GM23338 (cell line): Measurements from ENCODE around the gene TTLL5. TPM values are rescaled to one million over a fixed set of nuclear protein-coding genes. Genes with fewer than 3 reads are reported as not detected.

ENCODE experiments used
- ATAC-seq: fragments of 200-7000 bp; cut with Tn5 transposase; 3 replicates; pipeline ENCODE4 v1.9.1; 2020
- DNase-seq: peaks from one replicate; pipeline ENCODE4 v3.0.0-alpha.2; 2015; ENCODE audit warnings: low spot score
- H2AFZ ChIP-seq: fragments of 200-600 bp; sonication (generic); 2 replicates; pipeline ENCODE4 v1.8.0; 2016; ENCODE audit warnings: antibody characterized with exemption, mild to moderate bottlenecking, moderate library complexity
- H3F3A ChIP-seq: fragments of 200-600 bp; sonication (generic); replicated peaks from 2 replicates; pipeline ENCODE4 v1.8.0; 2017; ENCODE audit warnings: antibody characterized with exemption, mixed run types, low read depth
- H3K27ac ChIP-seq: fragments of 200-600 bp; sonication (generic); 2 replicates; pipeline ENCODE4 v1.6.1; 2016; ENCODE audit warnings: low read depth
- H3K27me3 ChIP-seq: fragments of 200-600 bp; sonication (generic); 2 replicates; pipeline ENCODE4 v1.8.0; 2016; ENCODE audit warnings: mild to moderate bottlenecking, mixed run types, moderate library complexity; ENCODE audit not compliant: insufficient read depth
- H3K36me3 ChIP-seq: fragments of 200-600 bp; sonication (generic); 2 replicates; pipeline ENCODE4 v1.8.0; 2016; ENCODE audit warnings: mild to moderate bottlenecking; ENCODE audit not compliant: insufficient read depth
- H3K4me1 ChIP-seq: fragments of 200-600 bp; sonication (generic); 2 replicates; pipeline ENCODE4 v1.8.0; 2016; ENCODE audit warnings: mild to moderate bottlenecking, moderate library complexity; ENCODE audit not compliant: insufficient read depth
- H3K4me2 ChIP-seq: fragments of 200-600 bp; sonication (generic); 2 replicates; pipeline ENCODE4 v1.7.1; 2017; ENCODE audit warnings: mixed run types
- H3K4me3 ChIP-seq: fragments of 200-600 bp; sonication (generic); 2 replicates; pipeline ENCODE4 v1.6.1; 2016; ENCODE audit warnings: mixed run types
- H3K79me2 ChIP-seq: fragments of 200-600 bp; sonication (generic); replicated peaks from 2 replicates; pipeline ENCODE4 v1.8.0; 2017; ENCODE audit warnings: mild to moderate bottlenecking; ENCODE audit not compliant: insufficient read depth
- H3K9me2 ChIP-seq: fragments of 200-600 bp; sonication (generic); 2 replicates; pipeline ENCODE4 v1.8.0; 2017; ENCODE audit not compliant: insufficient read depth
- H4K20me1 ChIP-seq: fragments of 200-600 bp; sonication (generic); replicated peaks from 2 replicates; pipeline ENCODE4 v1.8.0; 2017; ENCODE audit warnings: mild to moderate bottlenecking; ENCODE audit not compliant: insufficient read depth
- H3K27ac Mint-ChIP-seq: 2 replicates; pipeline ENCODE4 v1.8.0; 2020; ENCODE audit warnings: inconsistent platforms, mild to moderate bottlenecking, moderate library complexity, mixed read lengths
- H3K27me3 Mint-ChIP-seq: 3 replicates; pipeline ENCODE4 v1.8.0; 2022; ENCODE audit warnings: low read depth, mild to moderate bottlenecking, moderate library complexity, mixed read lengths, inconsistent platforms; ENCODE audit not compliant: insufficient read depth, poor library complexity
- H3K36me3 Mint-ChIP-seq: 3 replicates; pipeline ENCODE4 v1.8.0; 2021; ENCODE audit warnings: low read depth, mild to moderate bottlenecking, inconsistent platforms, moderate library complexity, mixed read lengths
- H3K4me1 Mint-ChIP-seq: 3 replicates; pipeline ENCODE4 v1.8.0; 2020; ENCODE audit warnings: mild to moderate bottlenecking, inconsistent platforms, mixed read lengths
- H3K4me3 Mint-ChIP-seq: 3 replicates; pipeline ENCODE4 v1.8.0; 2021; ENCODE audit warnings: moderate library complexity, mild to moderate bottlenecking, inconsistent platforms, mixed read lengths
- H3K9me3 Mint-ChIP-seq: 3 replicates; pipeline ENCODE4 v1.8.0; 2020; ENCODE audit warnings: moderate library complexity, mild to moderate bottlenecking, inconsistent platforms, mixed read lengths
- CREB1 ChIP-seq: fragments of 250-450 bp; sonication (Bioruptor Pico); IDR thresholded peaks from 2 replicates; pipeline ENCODE4 v1.5.0; 2020; ENCODE audit warnings: low read depth, mild to moderate bottlenecking, moderate library complexity
- EZH2 ChIP-seq: fragments of 200-600 bp; sonication (generic); IDR thresholded peaks from one replicate; pipeline ENCODE4 v1.8.0; 2017; ENCODE audit warnings: antibody characterized with exemption, mild to moderate bottlenecking, low read depth; ENCODE audit not compliant: unreplicated experiment
- EZH2phosphoT487 ChIP-seq: fragments of 200-600 bp; sonication (generic); IDR thresholded peaks from one replicate; pipeline ENCODE4 v1.8.1; 2018; ENCODE audit warnings: antibody characterized with exemption; ENCODE audit not compliant: unreplicated experiment
- JUNB ChIP-seq: IDR thresholded peaks from one replicate; pipeline ENCODE4 v1.6.1; 2016; ENCODE audit warnings: antibody characterized with exemption; ENCODE audit not compliant: unreplicated experiment
- NANOG ChIP-seq: IDR thresholded peaks from 2 replicates; pipeline ENCODE4 v1.6.1; 2016; ENCODE audit warnings: antibody characterized with exemption, borderline replicate concordance
- POLR2AphosphoS5 ChIP-seq: IDR thresholded peaks from 2 replicates; pipeline ENCODE4 v1.6.1; 2016; ENCODE audit warnings: antibody characterized with exemption, low read depth
- STAT1 ChIP-seq: IDR thresholded peaks from one replicate; pipeline ENCODE4 v1.6.1; 2016; ENCODE audit warnings: antibody characterized with exemption; ENCODE audit not compliant: unreplicated experiment
- ZNF114 ChIP-seq: fragments of 250-450 bp; sonication (Bioruptor Pico); IDR thresholded peaks from 2 replicates; pipeline ENCODE4 v1.5.0; 2020; ENCODE audit warnings: mild to moderate bottlenecking, moderate library complexity
- ZNF331 ChIP-seq: fragments of 250-450 bp; sonication (Bioruptor Pico); IDR thresholded peaks from 2 replicates; pipeline ENCODE4 v1.5.0; 2020; ENCODE audit warnings: low read depth, mild to moderate bottlenecking, moderate library complexity
- polyA plus RNA-seq: library from polyadenylated mRNA; unstranded; fragments of >200 nt; fragmentation: Nextera tagmentation; extraction: Ambion mirVana; gene quantifications from 2 replicates; pipeline ENCODE4 v1.2.1, GENCODE V29; 2016
- total RNA-seq: library from RNA; depleted of rRNA; stranded (reverse); fragments of >200 nt; shearing (Covaris generic); gene quantifications from 2 replicates; pipeline ENCODE4 v1.2.3, GENCODE V29; 2014
- TF ChIP-seq, protein P1 (sequence below): fragments of 250-450 bp; sonication (Bioruptor Pico); IDR thresholded peaks from 2 replicates; pipeline ENCODE4 v1.5.0; 2020; ENCODE audit warnings: mild to moderate bottlenecking, moderate library complexity
- TF ChIP-seq, protein P2 (sequence below): IDR thresholded peaks from 2 replicates; pipeline ENCODE4 v1.6.1; 2016; ENCODE audit warnings: antibody characterized with exemption
- TF ChIP-seq, protein P3 (sequence below), 2 experiments: fragments of 200-600 bp in 1 of 2; sonication (generic) in 1 of 2; conservative IDR thresholded peaks; 2 replicates each; pipeline versions ENCODE4 v1.5.1 to v1.6.1; 2016 to 2017; ENCODE audit warnings: antibody characterized with exemption in 2 of 2, low read depth in 2 of 2, mild to moderate bottlenecking in 2 of 2, moderate library complexity in 1 of 2
- TF ChIP-seq, protein P4 (sequence below): IDR thresholded peaks from one replicate; pipeline ENCODE4 v1.6.1; 2018; ENCODE audit warnings: antibody characterized with exemption; ENCODE audit not compliant: unreplicated experiment

Gene TTLL5
- total and polyA plus RNA-seq, 2 experiments from 2014 or later: 33.5 to 35.4 TPM

DNA sequence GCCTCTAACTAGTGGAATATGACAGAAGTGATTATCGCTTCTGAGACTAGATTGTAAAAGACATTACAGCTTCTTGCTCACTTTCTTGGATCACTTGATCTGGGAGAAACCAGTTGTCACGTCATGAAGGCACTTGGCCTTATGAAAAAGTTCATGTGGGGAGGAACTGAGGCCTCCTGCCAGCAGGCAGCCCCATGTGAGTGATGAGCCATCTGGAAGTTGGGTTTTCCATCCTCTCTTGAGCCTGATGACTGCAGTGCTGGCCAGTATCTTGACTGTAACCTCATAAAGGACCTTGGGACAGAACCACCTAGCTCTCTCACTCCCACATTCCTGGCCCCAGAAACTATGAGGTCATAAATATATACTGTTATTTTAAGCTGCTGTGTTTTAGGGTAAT lies 28.0 kb downstream of the TTLL5 start:
- Histone ChIP-seq H3K9me2 (peaks cover 5% of the 10 kb centered on the region; the same call in 1 of the 2 replicates), H3K4me3 (no peak overlapping the region), H3F3A (no peaks in the 10 kb centered on the region), H3K27me3 (no peaks in the 10 kb centered on the region), H4K20me1 (peaks cover 3% of the 10 kb centered on the region; the same call in 1 of the 2 replicates), H3K36me3 (peaks cover 19% of the 10 kb centered on the region; the same call in 1 of the 2 replicates), H3K4me2 (no peak overlapping the region), H3K27ac (no peak overlapping the region), H2AFZ (no peak overlapping the region), H3K79me2 (no peaks in the 10 kb centered on the region), H3K4me1 (no peaks in the 10 kb centered on the region)
- no peak for ATAC-seq
- Mint-ChIP-seq H3K27me3 (no peaks in the 10 kb centered on the region), H3K4me1 (no peaks in the 10 kb centered on the region), H3K27ac (no peak overlapping the region), H3K36me3 (peaks cover 42% of the 10 kb centered on the region), H3K9me3 (peaks cover 2% of the 10 kb centered on the region; the same call in 1 of the 3 replicates), H3K4me3 (no peak overlapping the region)
- no peak for DNase-seq
- TF ChIP-seq EZH2 (no peak), POLR2AphosphoS5 (no peak), STAT1 (no peak), NANOG (no peak), EZH2phosphoT487 (no peak), ZNF331 (CRISPR knock-in tag) (no peak), ZNF114 (CRISPR knock-in tag) (no peak), CREB1 (CRISPR knock-in tag) (no peak), JUNB (no peak)
- TF ChIP-seq, protein P1, sequence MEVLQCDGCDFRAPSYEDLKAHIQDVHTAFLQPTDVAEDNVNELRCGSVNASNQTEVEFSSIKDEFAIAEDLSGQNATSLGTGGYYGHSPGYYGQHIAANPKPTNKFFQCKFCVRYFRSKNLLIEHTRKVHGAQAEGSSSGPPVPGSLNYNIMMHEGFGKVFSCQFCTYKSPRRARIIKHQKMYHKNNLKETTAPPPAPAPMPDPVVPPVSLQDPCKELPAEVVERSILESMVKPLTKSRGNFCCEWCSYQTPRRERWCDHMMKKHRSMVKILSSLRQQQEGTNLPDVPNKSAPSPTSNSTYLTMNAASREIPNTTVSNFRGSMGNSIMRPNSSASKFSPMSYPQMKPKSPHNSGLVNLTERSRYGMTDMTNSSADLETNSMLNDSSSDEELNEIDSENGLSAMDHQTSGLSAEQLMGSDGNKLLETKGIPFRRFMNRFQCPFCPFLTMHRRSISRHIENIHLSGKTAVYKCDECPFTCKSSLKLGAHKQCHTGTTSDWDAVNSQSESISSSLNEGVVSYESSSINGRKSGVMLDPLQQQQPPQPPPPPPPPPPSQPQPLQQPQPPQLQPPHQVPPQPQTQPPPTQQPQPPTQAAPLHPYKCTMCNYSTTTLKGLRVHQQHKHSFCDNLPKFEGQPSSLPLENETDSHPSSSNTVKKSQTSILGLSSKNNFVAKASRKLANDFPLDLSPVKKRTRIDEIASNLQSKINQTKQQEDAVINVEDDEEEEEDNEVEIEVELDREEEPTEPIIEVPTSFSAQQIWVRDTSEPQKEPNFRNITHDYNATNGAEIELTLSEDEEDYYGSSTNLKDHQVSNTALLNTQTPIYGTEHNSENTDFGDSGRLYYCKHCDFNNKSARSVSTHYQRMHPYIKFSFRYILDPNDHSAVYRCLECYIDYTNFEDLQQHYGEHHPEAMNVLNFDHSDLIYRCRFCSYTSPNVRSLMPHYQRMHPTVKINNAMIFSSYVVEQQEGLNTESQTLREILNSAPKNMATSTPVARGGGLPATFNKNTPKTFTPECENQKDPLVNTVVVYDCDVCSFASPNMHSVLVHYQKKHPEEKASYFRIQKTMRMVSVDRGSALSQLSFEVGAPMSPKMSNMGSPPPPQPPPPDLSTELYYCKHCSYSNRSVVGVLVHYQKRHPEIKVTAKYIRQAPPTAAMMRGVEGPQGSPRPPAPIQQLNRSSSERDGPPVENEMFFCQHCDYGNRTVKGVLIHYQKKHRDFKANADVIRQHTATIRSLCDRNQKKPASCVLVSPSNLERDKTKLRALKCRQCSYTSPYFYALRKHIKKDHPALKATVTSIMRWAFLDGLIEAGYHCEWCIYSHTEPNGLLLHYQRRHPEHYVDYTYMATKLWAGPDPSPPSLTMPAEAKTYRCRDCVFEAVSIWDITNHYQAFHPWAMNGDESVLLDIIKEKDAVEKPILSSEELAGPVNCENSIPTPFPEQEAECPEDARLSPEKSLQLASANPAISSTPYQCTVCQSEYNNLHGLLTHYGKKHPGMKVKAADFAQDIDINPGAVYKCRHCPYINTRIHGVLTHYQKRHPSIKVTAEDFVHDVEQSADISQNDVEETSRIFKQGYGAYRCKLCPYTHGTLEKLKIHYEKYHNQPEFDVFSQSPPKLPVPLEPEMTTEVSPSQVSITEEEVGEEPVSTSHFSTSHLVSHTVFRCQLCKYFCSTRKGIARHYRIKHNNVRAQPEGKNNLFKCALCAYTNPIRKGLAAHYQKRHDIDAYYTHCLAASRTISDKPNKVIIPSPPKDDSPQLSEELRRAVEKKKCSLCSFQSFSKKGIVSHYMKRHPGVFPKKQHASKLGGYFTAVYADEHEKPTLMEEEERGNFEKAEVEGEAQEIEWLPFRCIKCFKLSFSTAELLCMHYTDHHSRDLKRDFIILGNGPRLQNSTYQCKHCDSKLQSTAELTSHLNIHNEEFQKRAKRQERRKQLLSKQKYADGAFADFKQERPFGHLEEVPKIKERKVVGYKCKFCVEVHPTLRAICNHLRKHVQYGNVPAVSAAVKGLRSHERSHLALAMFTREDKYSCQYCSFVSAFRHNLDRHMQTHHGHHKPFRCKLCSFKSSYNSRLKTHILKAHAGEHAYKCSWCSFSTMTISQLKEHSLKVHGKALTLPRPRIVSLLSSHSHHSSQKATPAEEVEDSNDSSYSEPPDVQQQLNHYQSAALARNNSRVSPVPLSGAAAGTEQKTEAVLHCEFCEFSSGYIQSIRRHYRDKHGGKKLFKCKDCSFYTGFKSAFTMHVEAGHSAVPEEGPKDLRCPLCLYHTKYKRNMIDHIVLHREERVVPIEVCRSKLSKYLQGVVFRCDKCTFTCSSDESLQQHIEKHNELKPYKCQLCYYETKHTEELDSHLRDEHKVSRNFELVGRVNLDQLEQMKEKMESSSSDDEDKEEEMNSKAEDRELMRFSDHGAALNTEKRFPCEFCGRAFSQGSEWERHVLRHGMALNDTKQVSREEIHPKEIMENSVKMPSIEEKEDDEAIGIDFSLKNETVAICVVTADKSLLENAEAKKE (CRISPR knock-in tag): no peak
- TF ChIP-seq, protein P2, sequence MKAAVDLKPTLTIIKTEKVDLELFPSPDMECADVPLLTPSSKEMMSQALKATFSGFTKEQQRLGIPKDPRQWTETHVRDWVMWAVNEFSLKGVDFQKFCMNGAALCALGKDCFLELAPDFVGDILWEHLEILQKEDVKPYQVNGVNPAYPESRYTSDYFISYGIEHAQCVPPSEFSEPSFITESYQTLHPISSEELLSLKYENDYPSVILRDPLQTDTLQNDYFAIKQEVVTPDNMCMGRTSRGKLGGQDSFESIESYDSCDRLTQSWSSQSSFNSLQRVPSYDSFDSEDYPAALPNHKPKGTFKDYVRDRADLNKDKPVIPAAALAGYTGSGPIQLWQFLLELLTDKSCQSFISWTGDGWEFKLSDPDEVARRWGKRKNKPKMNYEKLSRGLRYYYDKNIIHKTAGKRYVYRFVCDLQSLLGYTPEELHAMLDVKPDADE: no peak
- TF ChIP-seq, protein P3, sequence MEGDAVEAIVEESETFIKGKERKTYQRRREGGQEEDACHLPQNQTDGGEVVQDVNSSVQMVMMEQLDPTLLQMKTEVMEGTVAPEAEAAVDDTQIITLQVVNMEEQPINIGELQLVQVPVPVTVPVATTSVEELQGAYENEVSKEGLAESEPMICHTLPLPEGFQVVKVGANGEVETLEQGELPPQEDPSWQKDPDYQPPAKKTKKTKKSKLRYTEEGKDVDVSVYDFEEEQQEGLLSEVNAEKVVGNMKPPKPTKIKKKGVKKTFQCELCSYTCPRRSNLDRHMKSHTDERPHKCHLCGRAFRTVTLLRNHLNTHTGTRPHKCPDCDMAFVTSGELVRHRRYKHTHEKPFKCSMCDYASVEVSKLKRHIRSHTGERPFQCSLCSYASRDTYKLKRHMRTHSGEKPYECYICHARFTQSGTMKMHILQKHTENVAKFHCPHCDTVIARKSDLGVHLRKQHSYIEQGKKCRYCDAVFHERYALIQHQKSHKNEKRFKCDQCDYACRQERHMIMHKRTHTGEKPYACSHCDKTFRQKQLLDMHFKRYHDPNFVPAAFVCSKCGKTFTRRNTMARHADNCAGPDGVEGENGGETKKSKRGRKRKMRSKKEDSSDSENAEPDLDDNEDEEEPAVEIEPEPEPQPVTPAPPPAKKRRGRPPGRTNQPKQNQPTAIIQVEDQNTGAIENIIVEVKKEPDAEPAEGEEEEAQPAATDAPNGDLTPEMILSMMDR (conservative IDR thresholded peaks at IDR 0.05; ENCODE audit: low read depth in 2 of 2): no peak
- TF ChIP-seq, protein P4, sequence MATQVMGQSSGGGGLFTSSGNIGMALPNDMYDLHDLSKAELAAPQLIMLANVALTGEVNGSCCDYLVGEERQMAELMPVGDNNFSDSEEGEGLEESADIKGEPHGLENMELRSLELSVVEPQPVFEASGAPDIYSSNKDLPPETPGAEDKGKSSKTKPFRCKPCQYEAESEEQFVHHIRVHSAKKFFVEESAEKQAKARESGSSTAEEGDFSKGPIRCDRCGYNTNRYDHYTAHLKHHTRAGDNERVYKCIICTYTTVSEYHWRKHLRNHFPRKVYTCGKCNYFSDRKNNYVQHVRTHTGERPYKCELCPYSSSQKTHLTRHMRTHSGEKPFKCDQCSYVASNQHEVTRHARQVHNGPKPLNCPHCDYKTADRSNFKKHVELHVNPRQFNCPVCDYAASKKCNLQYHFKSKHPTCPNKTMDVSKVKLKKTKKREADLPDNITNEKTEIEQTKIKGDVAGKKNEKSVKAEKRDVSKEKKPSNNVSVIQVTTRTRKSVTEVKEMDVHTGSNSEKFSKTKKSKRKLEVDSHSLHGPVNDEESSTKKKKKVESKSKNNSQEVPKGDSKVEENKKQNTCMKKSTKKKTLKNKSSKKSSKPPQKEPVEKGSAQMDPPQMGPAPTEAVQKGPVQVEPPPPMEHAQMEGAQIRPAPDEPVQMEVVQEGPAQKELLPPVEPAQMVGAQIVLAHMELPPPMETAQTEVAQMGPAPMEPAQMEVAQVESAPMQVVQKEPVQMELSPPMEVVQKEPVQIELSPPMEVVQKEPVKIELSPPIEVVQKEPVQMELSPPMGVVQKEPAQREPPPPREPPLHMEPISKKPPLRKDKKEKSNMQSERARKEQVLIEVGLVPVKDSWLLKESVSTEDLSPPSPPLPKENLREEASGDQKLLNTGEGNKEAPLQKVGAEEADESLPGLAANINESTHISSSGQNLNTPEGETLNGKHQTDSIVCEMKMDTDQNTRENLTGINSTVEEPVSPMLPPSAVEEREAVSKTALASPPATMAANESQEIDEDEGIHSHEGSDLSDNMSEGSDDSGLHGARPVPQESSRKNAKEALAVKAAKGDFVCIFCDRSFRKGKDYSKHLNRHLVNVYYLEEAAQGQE: no peak
